Fibroblast of lung (primary cell): ENCODE results near the gene YWHAG. TPM values are rescaled to one million over a fixed set of nuclear protein-coding genes. Genes with fewer than 3 reads are reported as not detected.
"Not testable (repeated sequence)": the region's sequence is repeated elsewhere in the genome, so short reads cannot be mapped to it uniquely, and the experiment has no call there.

Source experiments
- DNase-seq, 2 donors: peaks; one replicate each; pipeline versions ENCODE4 v3.0.0 to v3.0.0-alpha.2; 2010; ENCODE audit warnings: low read depth in 2 of 2
- H2AFZ ChIP-seq: 2 replicates; pipeline ENCODE4 v1.5.1; 2012; ENCODE audit warnings: low read length, control low read depth, inconsistent platforms
- H3K27ac ChIP-seq: 2 replicates; pipeline ENCODE4 v1.5.1; 2011; ENCODE audit warnings: low read length, control low read depth; ENCODE audit not compliant: insufficient read depth
- H3K27me3 ChIP-seq: 2 replicates; pipeline ENCODE4 v1.5.1; 2011; ENCODE audit warnings: mild to moderate bottlenecking, low read length; ENCODE audit not compliant: control insufficient read depth, insufficient read depth
- H3K36me3 ChIP-seq: 2 replicates; pipeline ENCODE4 v1.5.1; 2011; ENCODE audit warnings: low read length; ENCODE audit not compliant: control insufficient read depth, insufficient read depth
- H3K4me1 ChIP-seq: 2 replicates; pipeline ENCODE4 v1.5.1; 2011; ENCODE audit warnings: low read length; ENCODE audit not compliant: control insufficient read depth, insufficient read depth; ENCODE audit errors: extremely low read depth
- H3K4me2 ChIP-seq: 2 replicates; pipeline ENCODE4 v1.5.1; 2011; ENCODE audit warnings: low read length, control low read depth; ENCODE audit not compliant: insufficient read depth; ENCODE audit errors: extremely low read depth
- H3K4me3 ChIP-seq, 4 experiments: fragments of 200-600 bp in 1 of 4; sonication (generic) in 1 of 4; replicated peaks in 1 of 4; 2 replicates each; pipeline ENCODE4 v1.5.1; 2011 to 2016; ENCODE audit warnings: low read length in 4 of 4, low read depth in 3 of 4, mild to moderate bottlenecking in 3 of 4, control low read depth in 2 of 4, inconsistent platforms in 1 of 4, mixed read lengths in 1 of 4; ENCODE audit not compliant: insufficient read depth in 1 of 4; ENCODE audit errors: control extremely low read depth in 1 of 4
- H3K79me2 ChIP-seq: 2 replicates; pipeline ENCODE4 v1.5.1; 2012; ENCODE audit warnings: mild to moderate bottlenecking, low read length, inconsistent platforms; ENCODE audit not compliant: control insufficient read depth, insufficient read depth
- H3K9ac ChIP-seq: 2 replicates; pipeline ENCODE4 v1.5.1; 2011; ENCODE audit warnings: mild to moderate bottlenecking, low read length, control low read depth; ENCODE audit not compliant: insufficient read depth
- H3K9me3 ChIP-seq: 2 replicates; pipeline ENCODE4 v1.5.1; 2012; ENCODE audit warnings: low read depth, low read length; ENCODE audit not compliant: control insufficient read depth, insufficient read depth
- H4K20me1 ChIP-seq: 2 replicates; pipeline ENCODE4 v1.5.1; 2011; ENCODE audit warnings: low read length; ENCODE audit not compliant: control insufficient read depth, insufficient read depth; ENCODE audit errors: extremely low read depth
- CTCF ChIP-seq, 2 donors: IDR thresholded peaks in 1 of 2; conservative IDR thresholded peaks in 1 of 2; 1 replicate in 1 of 2; 2 replicates in 1 of 2; pipeline ENCODE4 v1.5.1; 2011 to 2012; ENCODE audit warnings: low read length in 2 of 2, control low read depth in 1 of 2, inconsistent platforms in 1 of 2, low read depth in 1 of 2, mild to moderate bottlenecking in 1 of 2
- EZH2 ChIP-seq: IDR thresholded peaks from 2 replicates; pipeline ENCODE4 v1.5.1; 2012; ENCODE audit warnings: low read length, control low read depth, mild to moderate bottlenecking; ENCODE audit errors: missing control alignments
- polyA plus RNA-seq, 2 donors: library from polyadenylated mRNA; depleted of rRNA in 1 of 2; stranded (reverse) in 1 of 2; unstranded in 1 of 2; fragments of >200 nt; gene quantifications; 2 replicates each; pipeline ENCODE4 v1.2.1, GENCODE V29; 2011 to 2012; ENCODE audit warnings: missing spikeins in 1 of 2
- total RNA-seq: library from RNA; depleted of rRNA; stranded (reverse); fragments of >200 nt; gene quantifications from 2 replicates; pipeline ENCODE4 v1.2.1, GENCODE V29; 2014

Gene YWHAG
- total and polyA plus RNA-seq, 2 donors (not counting 1 experiment from before 2014, with no cell fraction given), result 68.4 to 80.4 TPM

DNA sequence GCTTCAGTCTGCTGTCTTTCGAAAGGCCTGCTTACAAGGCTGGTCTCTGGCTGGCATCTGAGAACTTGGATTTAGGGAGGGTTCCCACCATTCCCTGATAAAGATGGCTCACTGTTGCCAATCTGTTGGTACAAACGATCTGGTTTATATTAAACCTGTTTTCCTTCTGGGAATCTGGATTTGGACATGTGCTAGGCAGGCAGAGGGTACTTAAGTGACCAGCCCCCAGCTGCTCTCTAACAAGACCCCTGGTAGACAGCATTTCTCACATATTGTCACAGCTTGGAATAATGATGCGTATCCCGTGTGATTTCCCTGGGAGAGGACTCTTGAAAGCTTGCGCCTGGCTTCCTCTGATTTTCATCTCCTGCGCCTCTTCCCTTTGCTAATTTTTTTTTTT lies 21.6 kb downstream of the YWHAG start:
- Histone ChIP-seq H3K36me3 (peaks cover 2% of the 10 kb centered on the region), H4K20me1 (peaks cover 4% of the 10 kb centered on the region), H3K9me3 (no peaks in the 10 kb centered on the region), H3K9ac (no peak overlapping the region), H3K79me2 (peaks cover 96% of the 10 kb centered on the region), H3K4me2 (no peak overlapping the region), H3K4me1 (peaks cover 11% of the 10 kb centered on the region), H3K4me3 (no peak overlapping the region), H3K27ac (no peak overlapping the region), H3K27me3 (no peaks in the 10 kb centered on the region), H2AFZ (no peak overlapping the region)
- TF ChIP-seq CTCF (conservative IDR thresholded peaks at IDR 0.05 in 1 of 2, IDR thresholded peaks at IDR 0.05 in 1 of 2; ENCODE audit: low read depth in 1 of 2, low read length in 2 of 2) (no peak), EZH2 (no peak)
- DNase-seq, result no peak

GRCh38 chr7:76336094-76336493 lies 22.7 kb downstream of the YWHAG start:
- H4K20me1 ChIP-seq, result peaks cover 3% of the 10 kb centered on the region

DNA sequence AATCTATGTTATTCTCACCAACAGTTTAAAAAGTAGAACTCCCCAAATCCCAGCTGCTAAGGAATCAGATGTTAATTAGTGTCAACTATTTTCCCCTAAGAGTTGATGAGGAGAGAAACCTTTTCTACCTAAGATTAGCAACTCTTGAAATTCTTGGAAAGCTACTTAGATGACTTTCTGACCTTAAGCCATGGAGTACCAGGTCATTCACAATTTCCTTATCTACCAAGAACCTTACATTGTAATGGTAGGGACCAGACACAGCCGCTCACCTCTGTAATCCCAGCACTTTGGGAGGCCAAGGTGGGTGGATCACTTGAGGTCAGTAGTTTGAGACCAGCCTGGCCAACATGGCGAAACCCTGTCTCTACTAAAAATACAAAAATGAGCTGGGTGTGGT lies 23.4 kb downstream of the YWHAG start:
- H2AFZ ChIP-seq, H3K4me3 ChIP-seq, H3K4me2 ChIP-seq, DNase-seq, H3K27me3 ChIP-seq, H4K20me1 ChIP-seq, H3K4me1 ChIP-seq, H3K9ac ChIP-seq, H3K27ac ChIP-seq, H3K36me3 ChIP-seq, H3K9me3 ChIP-seq: not testable (repeated sequence)
- H3K79me2 ChIP-seq, result peaks cover 95% of the 10 kb centered on the region

More at GRCh38 chr7:76336094-76336493, 22.7 kb downstream of the YWHAG start:
- Histone ChIP-seq H3K9me3 (no peaks in the 10 kb centered on the region), H3K4me1 (peaks cover 11% of the 10 kb centered on the region), H3K27ac (no peak overlapping the region), H3K36me3 (peaks cover 4% of the 10 kb centered on the region), H3K79me2 (peaks cover 95% of the 10 kb centered on the region), H3K4me2 (no peak overlapping the region), H2AFZ (no peak overlapping the region), H3K27me3 (no peaks in the 10 kb centered on the region), H3K4me3 (no peak overlapping the region), H3K9ac (no peak overlapping the region)
- TF ChIP-seq CTCF (conservative IDR thresholded peaks at IDR 0.05 in 1 of 2, IDR thresholded peaks at IDR 0.05 in 1 of 2; ENCODE audit: low read depth in 1 of 2, low read length in 2 of 2) (no peak), EZH2 (no peak)
- no peak for DNase-seq
